Measurements from ENCODE around the gene FANCC.

FANCC gene

DNA sequence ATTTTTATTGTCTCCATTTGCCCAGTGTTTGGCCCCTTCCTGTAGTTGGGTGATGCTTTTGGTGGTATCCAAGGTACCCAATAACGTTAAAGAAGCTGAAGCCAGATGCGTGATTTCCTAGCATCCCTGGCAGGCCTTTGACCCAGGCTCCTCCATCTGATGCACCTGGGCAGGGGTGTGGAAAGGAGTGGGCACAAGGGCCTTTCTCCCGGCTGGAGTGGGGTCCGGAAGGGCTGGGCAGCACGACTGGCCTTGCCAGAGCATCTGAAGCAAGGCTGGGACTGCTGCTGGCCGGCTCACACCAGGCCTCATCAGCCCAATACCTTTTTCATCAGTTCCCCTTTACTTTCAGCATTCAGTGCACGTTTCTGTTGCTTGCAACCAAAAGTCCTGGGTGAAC lies 220.2 kb downstream of the FANCC start:
- TF ChIP-seq, protein P1, sequence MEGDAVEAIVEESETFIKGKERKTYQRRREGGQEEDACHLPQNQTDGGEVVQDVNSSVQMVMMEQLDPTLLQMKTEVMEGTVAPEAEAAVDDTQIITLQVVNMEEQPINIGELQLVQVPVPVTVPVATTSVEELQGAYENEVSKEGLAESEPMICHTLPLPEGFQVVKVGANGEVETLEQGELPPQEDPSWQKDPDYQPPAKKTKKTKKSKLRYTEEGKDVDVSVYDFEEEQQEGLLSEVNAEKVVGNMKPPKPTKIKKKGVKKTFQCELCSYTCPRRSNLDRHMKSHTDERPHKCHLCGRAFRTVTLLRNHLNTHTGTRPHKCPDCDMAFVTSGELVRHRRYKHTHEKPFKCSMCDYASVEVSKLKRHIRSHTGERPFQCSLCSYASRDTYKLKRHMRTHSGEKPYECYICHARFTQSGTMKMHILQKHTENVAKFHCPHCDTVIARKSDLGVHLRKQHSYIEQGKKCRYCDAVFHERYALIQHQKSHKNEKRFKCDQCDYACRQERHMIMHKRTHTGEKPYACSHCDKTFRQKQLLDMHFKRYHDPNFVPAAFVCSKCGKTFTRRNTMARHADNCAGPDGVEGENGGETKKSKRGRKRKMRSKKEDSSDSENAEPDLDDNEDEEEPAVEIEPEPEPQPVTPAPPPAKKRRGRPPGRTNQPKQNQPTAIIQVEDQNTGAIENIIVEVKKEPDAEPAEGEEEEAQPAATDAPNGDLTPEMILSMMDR (IDR thresholded peaks at IDR 0.05; ENCODE audit: low read depth, low read length, missing control alignments), result no peak
- H3K4me3 ChIP-seq (ENCODE audit: low read depth, low read length), result no peak overlapping the region
- DNase-seq (ENCODE audit: low read depth), result no peak

DNA sequence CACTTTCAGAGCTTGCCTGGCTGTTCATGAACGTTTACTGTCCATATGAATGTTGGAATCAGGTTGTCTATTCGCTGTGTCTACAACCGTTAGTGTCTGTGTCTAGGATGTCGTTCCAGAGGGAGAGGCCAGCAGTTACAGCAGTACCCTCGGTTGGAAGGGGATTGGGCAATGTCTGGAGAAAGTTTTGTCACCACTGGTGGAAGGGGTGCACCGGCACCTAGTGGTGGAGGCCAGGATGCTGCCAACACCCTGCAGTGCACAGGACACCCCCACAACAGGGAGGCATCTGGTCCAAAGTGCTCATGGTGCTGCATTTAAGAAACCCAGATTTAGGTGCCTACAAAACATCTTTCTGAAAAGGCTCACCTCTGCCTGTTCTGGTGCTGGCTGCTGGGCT lies 220.7 kb downstream of the FANCC start:
- DNase-seq (ENCODE audit: low read depth), result no peak
- no peak overlapping the region for H3K4me3 ChIP-seq (ENCODE audit: low read depth, low read length)
- TF ChIP-seq, protein P1 (IDR thresholded peaks at IDR 0.05; ENCODE audit: low read depth, low read length, missing control alignments), result peak; percentile 15

DNA sequence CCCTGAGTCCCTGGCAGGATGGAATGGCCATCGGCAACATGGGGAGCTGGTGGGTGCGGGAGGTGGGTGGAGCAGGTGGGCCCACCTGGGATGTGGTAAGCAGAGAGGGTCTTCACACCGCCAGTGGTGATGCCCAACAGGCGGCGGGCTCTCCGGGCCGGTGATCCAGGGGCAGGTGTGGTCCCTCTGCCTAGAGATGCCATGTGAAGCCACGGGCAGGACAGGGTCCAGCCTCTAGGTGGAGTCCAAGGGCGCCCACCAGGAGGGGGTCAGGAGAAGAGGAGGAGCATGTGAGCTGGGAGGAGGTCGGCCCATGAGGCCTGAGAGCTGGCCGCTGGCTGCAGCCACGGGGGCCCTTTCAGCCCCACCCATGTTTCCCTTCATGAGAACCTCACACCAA lies 221.1 kb downstream of the FANCC start:
- TF ChIP-seq, protein P1 (IDR thresholded peaks at IDR 0.05; ENCODE audit: low read depth, low read length, missing control alignments), result no peak
- H3K4me3 ChIP-seq (ENCODE audit: low read depth, low read length), result no peak overlapping the region
- no peak for DNase-seq (ENCODE audit: low read depth)

DNA sequence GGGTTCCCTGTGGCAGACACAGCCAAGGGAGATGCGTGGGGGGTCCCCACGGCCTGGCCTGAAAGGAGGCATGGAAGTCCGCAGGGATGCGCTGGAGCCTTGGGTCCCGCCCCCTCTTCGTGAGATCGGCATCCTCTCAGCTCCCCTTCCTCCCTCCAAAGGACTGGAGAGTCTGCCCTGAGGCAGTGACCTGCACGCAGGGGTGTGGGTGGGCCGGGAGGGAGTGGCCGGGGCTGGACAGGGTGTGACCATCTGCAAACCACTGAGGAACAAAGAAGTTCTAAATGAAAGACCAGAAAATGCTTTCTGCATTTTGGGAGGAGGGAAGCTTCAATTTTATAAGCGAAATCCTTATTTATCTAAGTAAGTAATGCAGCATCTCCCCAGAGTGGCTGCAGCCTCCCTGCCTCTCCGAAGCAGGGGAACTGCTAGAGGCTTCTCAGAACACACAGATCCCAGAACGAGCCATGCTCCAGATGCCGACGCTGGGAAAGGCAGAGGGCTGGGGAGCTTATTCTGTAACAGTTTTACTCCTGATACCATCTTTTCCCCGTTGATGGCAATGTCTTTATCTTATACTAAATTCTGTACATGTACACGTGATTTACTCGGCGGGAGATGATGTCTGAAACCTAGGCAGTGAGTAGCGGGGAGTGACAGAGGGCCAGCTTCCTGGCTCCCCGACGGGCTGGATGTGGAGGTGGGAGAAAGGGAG lies 221.7 kb downstream of the FANCC start:
- DNase-seq (ENCODE audit: low read depth), result no peak
- H3K4me3 ChIP-seq (ENCODE audit: low read depth, low read length), result no peak overlapping the region
- TF ChIP-seq, protein P1 (IDR thresholded peaks at IDR 0.05; ENCODE audit: low read depth, low read length, missing control alignments), result no peak

DNA sequence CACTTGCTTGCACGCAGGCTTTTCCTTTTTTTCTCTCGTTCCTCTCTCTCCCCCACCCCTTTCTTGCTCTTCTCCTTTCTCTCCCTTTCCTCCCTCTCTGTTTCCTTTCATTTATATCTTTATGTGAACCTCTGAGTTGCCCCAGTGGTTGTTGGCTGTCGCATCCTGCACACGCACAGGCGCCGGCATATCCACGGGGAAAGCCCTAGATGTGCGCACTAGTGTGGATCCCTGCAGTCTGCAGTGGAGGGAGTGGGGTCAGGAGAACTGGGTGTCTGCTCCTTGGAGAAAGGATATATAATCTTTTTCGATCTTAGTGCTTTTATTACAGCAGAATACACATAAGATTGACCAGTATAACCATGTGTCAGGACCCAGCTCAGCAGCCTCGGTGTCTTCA lies 223.5 kb downstream of the FANCC start:
- no peak overlapping the region for H3K4me3 ChIP-seq (ENCODE audit: low read depth, low read length)
- no peak for DNase-seq (ENCODE audit: low read depth)
- TF ChIP-seq, protein P1 (IDR thresholded peaks at IDR 0.05; ENCODE audit: low read depth, low read length, missing control alignments), result no peak

DNA sequence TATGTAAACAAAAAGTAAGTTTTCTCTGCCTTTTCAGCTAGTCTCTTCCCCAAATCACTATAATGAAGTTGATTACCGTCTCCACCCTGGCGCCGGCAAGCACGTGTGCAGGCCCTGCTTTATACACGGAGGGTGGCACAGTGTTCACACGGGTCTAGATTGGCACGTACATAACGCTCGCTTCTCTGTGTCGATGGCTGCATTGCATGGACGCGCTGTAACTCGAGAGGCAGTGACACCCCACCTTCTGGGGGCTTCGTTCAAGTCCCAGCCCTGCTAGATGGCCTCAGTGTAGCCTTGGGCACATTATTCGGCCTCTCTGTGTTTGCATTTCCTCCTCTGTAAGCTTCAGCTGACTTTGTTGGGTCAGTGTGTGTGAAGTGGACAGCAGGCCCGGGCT lies 223.9 kb downstream of the FANCC start:
- TF ChIP-seq, protein P1 (IDR thresholded peaks at IDR 0.05; ENCODE audit: low read depth, low read length, missing control alignments), result no peak
- DNase-seq (ENCODE audit: low read depth), result no peak
- no peak overlapping the region for H3K4me3 ChIP-seq (ENCODE audit: low read depth, low read length)

Data from GM12864 (cell line).